Naive thymus-derived CD4-positive, alpha-beta T cell (primary cell): ENCODE measurements around the gene GALNT4. TPM values are rescaled to one million over a fixed set of nuclear protein-coding genes. Genes with fewer than 3 reads are reported as not detected.

ENCODE experiments used
- ATAC-seq: fragments of 150-1000 bp; cut with Tn5 transposase; 2 replicates; pipeline ENCODE4 v1.10.0; 2021; ENCODE audit warnings: mild to moderate bottlenecking, moderate library complexity
- CTCF ChIA-PET: fragments of 350-600 bp; sonication (Branson Sonifier 250); formaldehyde crosslinking; loops from one replicate; lab custom pipeline; 2021; ENCODE audit warnings: antibody characterized with exemption; lab: Charles Lee
- POLR2A ChIA-PET: fragments of 350-600 bp; sonication (Branson Sonifier 250); formaldehyde crosslinking; loops from one replicate; lab custom pipeline; 2021; ENCODE audit warnings: antibody characterized with exemption, inconsistent platforms; lab: Charles Lee
- DNase-seq, 9 donors: peaks; one replicate each; pipeline versions ENCODE4 v3.0.0 to v3.0.0-alpha.2; 2020 to 2022; ENCODE audit warnings: mixed read lengths in 1 of 9
- H3K27ac ChIP-seq: one replicate; pipeline ENCODE4 v1.7.0; 2013; ENCODE audit warnings: mild to moderate bottlenecking, low read depth, low read length, moderate library complexity
- H3K27me3 ChIP-seq, 2 donors: one replicate each; pipeline ENCODE4 v1.7.0; 2013; ENCODE audit warnings: low read length in 2 of 2, mild to moderate bottlenecking in 2 of 2, moderate library complexity in 2 of 2; ENCODE audit not compliant: control insufficient read depth in 2 of 2, insufficient read depth in 2 of 2
- H3K36me3 ChIP-seq, 3 experiments: 1 replicate in 2 of 3; 2 replicates in 1 of 3; pipeline ENCODE4 v1.7.0; 2013; ENCODE audit warnings: low read length in 3 of 3, mild to moderate bottlenecking in 3 of 3, moderate library complexity in 1 of 3; ENCODE audit not compliant: insufficient read depth in 3 of 3, control insufficient read depth in 2 of 3
- H3K4me1 ChIP-seq, 2 donors: one replicate each; pipeline ENCODE4 v1.7.0; 2013; ENCODE audit warnings: low read length in 2 of 2, mild to moderate bottlenecking in 2 of 2, moderate library complexity in 1 of 2; ENCODE audit not compliant: control insufficient read depth in 2 of 2, insufficient read depth in 2 of 2
- H3K4me3 ChIP-seq: 2 replicates; pipeline ENCODE4 v1.7.0; 2013; ENCODE audit warnings: mild to moderate bottlenecking, low read length
- H3K9me3 ChIP-seq, 3 experiments: 1 replicate in 2 of 3; 2 replicates in 1 of 3; pipeline ENCODE4 v1.7.0; 2013; ENCODE audit warnings: low read length in 3 of 3; ENCODE audit not compliant: control insufficient read depth in 2 of 3
- H3K27ac Mint-ChIP-seq, 9 donors: one replicate each; pipeline ENCODE4 v1.8.0; 2020 to 2022; ENCODE audit warnings: mixed read lengths in 9 of 9, mild to moderate bottlenecking in 8 of 9, moderate library complexity in 5 of 9, inconsistent platforms in 2 of 9
- H3K27me3 Mint-ChIP-seq, 5 donors: one replicate each; pipeline ENCODE4 v1.8.0; 2021 to 2022; ENCODE audit warnings: mixed read lengths in 5 of 5, mild to moderate bottlenecking in 1 of 5
- H3K36me3 Mint-ChIP-seq, 5 donors: one replicate each; pipeline ENCODE4 v1.8.0; 2020 to 2022; ENCODE audit warnings: mixed read lengths in 5 of 5, mild to moderate bottlenecking in 3 of 5, inconsistent platforms in 1 of 5
- H3K4me1 Mint-ChIP-seq, 7 donors: one replicate each; pipeline ENCODE4 v1.8.0; 2020 to 2022; ENCODE audit warnings: mixed read lengths in 7 of 7, mild to moderate bottlenecking in 3 of 7, inconsistent platforms in 1 of 7
- H3K4me3 Mint-ChIP-seq, 10 donors: one replicate each; pipeline ENCODE4 v1.8.0; 2020 to 2022; ENCODE audit warnings: mild to moderate bottlenecking in 10 of 10, mixed read lengths in 10 of 10, moderate library complexity in 6 of 10, inconsistent platforms in 2 of 10
- H3K9me3 Mint-ChIP-seq, 11 donors: one replicate each; pipeline ENCODE4 v1.8.0; 2020 to 2022; ENCODE audit warnings: mixed read lengths in 11 of 11, mild to moderate bottlenecking in 4 of 11, inconsistent platforms in 1 of 11, moderate library complexity in 1 of 11
- intact Hi-C, 2 donors: fragments of 100-400 bp; cut with micrococcal nuclease; formaldehyde crosslinking; loops; one replicate each; pipeline ENCODE4 v1.15.1; 2023
- polyA plus RNA-seq, 2 donors: library from polyadenylated mRNA; unstranded; fragments of 300-500 nt; fragmentation: Illumina TruSeq; gene quantifications; one replicate each; pipeline ENCODE4 v1.2.3, GENCODE V29; 2021
- total RNA-seq, 6 experiments: library from RNA in 5 of 6; stranded (reverse) in 5 of 6; gene quantifications; 1 replicate in 5 of 6; 2 replicates in 1 of 6; pipeline ENCODE4 v1.2.3 and lab custom pipeline; 2021 to 2026

GALNT4 gene
- total and polyA plus RNA-seq, 7 experiments from 2014 or later: 2.5 to 14.5 (median 6.7) TPM

GRCh38 chr12:89504560-89505346 lies 19.8 kb downstream of the GALNT4 start:
- no peaks in the 10 kb centered on the region for H3K27me3 ChIP-seq
- no peak overlapping the region for H3K4me3 ChIP-seq
- ATAC-seq: no peak
- CTCF ChIA-PET: no interaction called here
- intact Hi-C loops: no loop called here
- POLR2A ChIA-PET: no interaction called here
- Mint-ChIP-seq H3K9me3 (no peaks in the 10 kb centered on the region), H3K27ac (no peak overlapping the region), H3K4me1 (peaks cover 0 to 21% (median 9%) of the 10 kb centered on the region in 7 donors), H3K27me3 (no peaks in the 10 kb centered on the region), H3K36me3 (peaks cover 0 to 30% (median 14%) of the 10 kb centered on the region in 5 donors), H3K4me3 (no peak overlapping the region)
- H3K9me3 ChIP-seq: no peaks in the 10 kb centered on the region
- no peaks in the 10 kb centered on the region for H3K4me1 ChIP-seq
- H3K36me3 ChIP-seq: peaks cover 0 to 5% (median 0%) of the 10 kb centered on the region in 3 experiments
- no peak overlapping the region for H3K27ac ChIP-seq
- DNase-seq: no peak

- ATAC-seq (no peak), DNase-seq (no peak)
- CTCF ChIA-PET: no interaction called here
- POLR2A ChIA-PET: no interaction called here
- H3K27ac ChIP-seq: no peak overlapping the region
- H3K9me3 Mint-ChIP-seq: no peaks in the 10 kb centered on the region
- H3K27me3 ChIP-seq: no peaks in the 10 kb centered on the region
- no peak overlapping the region for H3K27ac Mint-ChIP-seq
- no peaks in the 10 kb centered on the region for H3K4me1 ChIP-seq
- intact Hi-C loops: no loop called here
- peaks cover 0 to 8% (median 4%) of the 10 kb centered on the region in 3 experiments for H3K36me3 ChIP-seq
- no peak overlapping the region for H3K4me3 Mint-ChIP-seq
- H3K36me3 Mint-ChIP-seq: peaks cover 0 to 40% (median 19%) of the 10 kb centered on the region in 5 donors
- H3K4me3 ChIP-seq: no peak overlapping the region
- H3K9me3 ChIP-seq: no peaks in the 10 kb centered on the region
- no peaks in the 10 kb centered on the region for H3K27me3 Mint-ChIP-seq
- H3K4me1 Mint-ChIP-seq: peaks cover 0 to 21% (median 6%) of the 10 kb centered on the region in 7 donors
These were observed 22.8 kb downstream of the GALNT4 start for GRCh38 chr12:89501793-89502192.

DNA sequence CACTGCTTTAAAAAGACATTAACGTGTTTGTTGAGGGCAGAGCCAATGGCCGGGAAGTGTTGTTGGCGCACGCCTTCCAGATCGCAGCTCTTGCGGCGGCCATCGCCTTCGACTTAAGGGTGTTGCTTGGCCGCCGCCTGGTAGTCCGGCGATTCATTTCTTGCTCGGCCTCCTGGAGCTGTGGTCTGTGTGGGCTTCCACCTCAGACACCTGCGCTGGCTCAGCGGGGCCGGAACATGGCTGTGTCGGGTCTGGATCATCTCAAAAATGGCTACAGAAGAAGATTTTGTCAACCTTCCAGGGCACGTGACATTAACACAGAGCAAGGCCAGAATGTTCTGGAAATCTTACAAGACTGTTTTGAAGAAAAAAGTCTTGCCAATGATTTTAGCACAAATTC lies 24.7 kb downstream of the GALNT4 start:
- no peak overlapping the region for H3K27ac Mint-ChIP-seq
- no peaks in the 10 kb centered on the region for H3K27me3 Mint-ChIP-seq
- ATAC-seq (no peak), DNase-seq (no peak)
- no peaks in the 10 kb centered on the region for H3K4me1 ChIP-seq
- H3K4me3 ChIP-seq: no peak overlapping the region
- ChIA-PET CTCF (no interaction called here), POLR2A (no interaction called here)
- H3K36me3 Mint-ChIP-seq: peaks cover 7 to 43% (median 21%) of the 10 kb centered on the region in 5 donors
- intact Hi-C loops: no loop called here
- H3K36me3 ChIP-seq: peaks cover 0 to 8% (median 4%) of the 10 kb centered on the region in 3 experiments
- H3K27me3 ChIP-seq: no peaks in the 10 kb centered on the region
- H3K9me3 ChIP-seq: no peaks in the 10 kb centered on the region
- no peak overlapping the region for H3K4me3 Mint-ChIP-seq
- H3K9me3 Mint-ChIP-seq: no peaks in the 10 kb centered on the region
- H3K27ac ChIP-seq: no peak overlapping the region
- peaks cover 0 to 10% (median 0%) of the 10 kb centered on the region in 7 donors for H3K4me1 Mint-ChIP-seq

DNA sequence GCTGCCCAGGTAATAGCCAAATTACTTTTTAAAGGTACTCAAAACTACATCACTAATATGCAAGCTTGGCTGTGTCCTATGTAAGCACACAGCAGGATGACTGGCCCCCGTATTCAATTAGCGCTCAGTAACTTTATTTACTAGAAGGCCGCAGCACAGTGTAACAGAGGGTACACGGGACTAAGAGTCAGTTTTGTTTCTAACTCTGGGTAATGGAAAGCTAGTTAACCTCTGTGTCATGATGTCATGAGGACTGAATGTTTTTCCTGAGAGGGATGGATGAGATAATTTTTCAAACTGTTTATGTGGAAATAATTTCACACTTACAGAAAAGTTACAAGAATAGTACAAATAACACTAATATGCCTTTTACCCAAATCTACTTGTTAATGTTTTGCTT lies 27.1 kb downstream of the GALNT4 start:
- intact Hi-C loops: no loop called here

GRCh38 chr12:89497005-89497404 lies 27.6 kb downstream of the GALNT4 start:
- Mint-ChIP-seq H3K9me3 (no peaks in the 10 kb centered on the region), H3K27ac (no peak overlapping the region), H3K36me3 (peaks cover 11 to 50% (median 25%) of the 10 kb centered on the region in 5 donors), H3K27me3 (no peaks in the 10 kb centered on the region), H3K4me3 (no peak overlapping the region), H3K4me1 (peaks cover 0 to 28% (median 5%) of the 10 kb centered on the region in 7 donors)
- ChIA-PET POLR2A (no interaction called here), CTCF (no interaction called here)
- Histone ChIP-seq H3K4me3 (no peak overlapping the region), H3K27ac (no peak overlapping the region), H3K9me3 (no peaks in the 10 kb centered on the region), H3K27me3 (no peaks in the 10 kb centered on the region), H3K36me3 (peaks cover 0 to 8% (median 4%) of the 10 kb centered on the region in 3 experiments), H3K4me1 (no peaks in the 10 kb centered on the region)
- intact Hi-C loops: no loop called here
- DNase-seq (no peak), ATAC-seq (no peak)

More for the DNA sequence above, 27.1 kb downstream of the GALNT4 start:
- H3K27ac ChIP-seq: no peak overlapping the region
- ChIA-PET POLR2A (no interaction called here), CTCF (no interaction called here)
- H3K36me3 ChIP-seq: peaks cover 0 to 8% (median 4%) of the 10 kb centered on the region in 3 experiments
- no peak overlapping the region for H3K4me3 ChIP-seq
- Mint-ChIP-seq H3K27me3 (no peaks in the 10 kb centered on the region), H3K4me1 (peaks cover 0 to 28% (median 4%) of the 10 kb centered on the region in 7 donors), H3K9me3 (no peaks in the 10 kb centered on the region), H3K4me3 (no peak overlapping the region), H3K27ac (no peak overlapping the region), H3K36me3 (peaks cover 12 to 55% (median 29%) of the 10 kb centered on the region in 5 donors)
- no peak for DNase-seq
- no peaks in the 10 kb centered on the region for H3K27me3 ChIP-seq
- H3K9me3 ChIP-seq: no peaks in the 10 kb centered on the region
- no peak for ATAC-seq
- H3K4me1 ChIP-seq: no peaks in the 10 kb centered on the region

- intact Hi-C loops: loop anchor here in 1 of 2 donors (1.0 to 2.0 kb wide), 2 partner anchors 26 to 30 kb away; partner anchors contain the start of gene GALNT4
- DNase-seq: peak in 1 of 9 donors; percentile 38
These were observed 30.0 kb downstream of the GALNT4 start for GRCh38 chr12:89494411-89495231.

More at GRCh38 chr12:89494411-89495231, 30.0 kb downstream of the GALNT4 start:
- peaks cover 0 to 28% (median 5%) of the 10 kb centered on the region in 7 donors for H3K4me1 Mint-ChIP-seq
- no peak overlapping the region for H3K27ac ChIP-seq
- H3K27me3 Mint-ChIP-seq: no peaks in the 10 kb centered on the region
- ChIA-PET POLR2A (no interaction called here), CTCF (interaction anchor here (1.0 kb wide), 1 partner anchor 477 kb away, joined by 3 read pairs; no protein-coding TSS in a partner anchor)
- H3K27me3 ChIP-seq: no peaks in the 10 kb centered on the region
- H3K27ac Mint-ChIP-seq: peak overlapping the region in 2 of 9 donors; percentile 13 to 85
- no peak overlapping the region for H3K4me3 ChIP-seq
- ATAC-seq: peak; percentile 57
- H3K9me3 ChIP-seq: no peaks in the 10 kb centered on the region
- H3K4me1 ChIP-seq: no peaks in the 10 kb centered on the region
- no peaks in the 10 kb centered on the region for H3K9me3 Mint-ChIP-seq
- H3K4me3 Mint-ChIP-seq: peak overlapping the region in 1 of 10 donors; percentile 55
- H3K36me3 ChIP-seq: peaks cover 0 to 15% (median 4%) of the 10 kb centered on the region in 3 experiments
- peaks cover 15 to 53% (median 22%) of the 10 kb centered on the region in 5 donors for H3K36me3 Mint-ChIP-seq
